K562 (cell line): ENCODE measurements around the gene LSM4. TPM values are rescaled to one million over a fixed set of nuclear protein-coding genes. Genes with fewer than 3 reads are reported as not detected.

Experiments used
- AFF4 ChIP-seq: sonication (generic); formaldehyde crosslinking; IDR thresholded peaks from 2 replicates; pipeline ENCODE4 v1.8.0; 2023; ENCODE audit warnings: mild to moderate bottlenecking, missing genetic modification reagents
- CHCHD3 ChIP-seq: fragments of 250-450 bp; sonication (Bioruptor Pico); IDR thresholded peaks from 2 replicates; pipeline ENCODE4 v2.1.2; 2022; ENCODE audit warnings: mild to moderate bottlenecking
- GTF2A2 ChIP-seq: IDR thresholded peaks from 2 replicates; pipeline ENCODE4 v1.6.1; 2016; ENCODE audit warnings: mild to moderate bottlenecking, missing genetic modification characterization, missing compliant biosample characterization
- HINFP ChIP-seq: fragments of 450-650 bp; conservative IDR thresholded peaks from 2 replicates; pipeline ENCODE4 v1.6.1; 2016; ENCODE audit warnings: missing genetic modification characterization, low read depth, mild to moderate bottlenecking, control low read depth, missing compliant biosample characterization
- JUN ChIP-seq, 2 experiments: sonication (generic) in 1 of 2; formaldehyde crosslinking in 1 of 2; IDR thresholded peaks; 2 replicates each; pipeline versions ENCODE4 v1.6.1 to v1.8.0; 2012 to 2022; ENCODE audit warnings: borderline replicate concordance in 2 of 2, mild to moderate bottlenecking in 2 of 2, improper control_type of control experiment in 1 of 2, low read depth in 1 of 2, low read length in 1 of 2, missing genetic modification reagents in 1 of 2
- NFE2L1 ChIP-seq: fragments of 450-650 bp; IDR thresholded peaks from 2 replicates; pipeline ENCODE4 v1.6.1; 2016; ENCODE audit warnings: missing genetic modification characterization, low read depth, mild to moderate bottlenecking, missing compliant biosample characterization, moderate library complexity, borderline replicate concordance
- PRDM10 ChIP-seq: fragments of 450-650 bp; IDR thresholded peaks from 2 replicates; pipeline ENCODE4 v1.6.1; 2018; ENCODE audit not compliant: partially characterized antibody
- SMARCC2 ChIP-seq: fragments of 450-650 bp; IDR thresholded peaks from 2 replicates; pipeline ENCODE4 v1.6.1; 2017; ENCODE audit warnings: antibody characterized with exemption, moderate library complexity, mild to moderate bottlenecking, low read depth
- SRSF9 ChIP-seq: fragments of 200-400 bp; formaldehyde crosslinking; IDR thresholded peaks from 2 replicates; pipeline ENCODE4 v1.6.1; 2017; ENCODE audit warnings: low read depth, low read length, borderline replicate concordance
- STAG1 ChIP-seq: sonication (generic); formaldehyde crosslinking; IDR thresholded peaks from 2 replicates; pipeline ENCODE4 v1.5.0; 2020; ENCODE audit warnings: missing genetic modification reagents, borderline replicate concordance
- TARDBP ChIP-seq: fragments of 450-650 bp; IDR thresholded peaks from 2 replicates; pipeline ENCODE4 v1.6.1; 2016
- USF1 ChIP-seq: sonication (generic); formaldehyde crosslinking; IDR thresholded peaks from 2 replicates; pipeline ENCODE4 v1.9.0; 2022; ENCODE audit warnings: mild to moderate bottlenecking, missing genetic modification reagents
- ZBTB1 ChIP-seq: sonication (generic); formaldehyde crosslinking; IDR thresholded peaks from 2 replicates; pipeline ENCODE4 v1.8.1; 2023; ENCODE audit warnings: missing genetic modification reagents, low read depth, mild to moderate bottlenecking, borderline replicate concordance
- ZNF3 ChIP-seq: fragments of 250-450 bp; sonication (Bioruptor Pico); IDR thresholded peaks from 2 replicates; pipeline ENCODE4 v1.5.0; 2021; ENCODE audit warnings: mild to moderate bottlenecking, moderate library complexity
- ZNF444 ChIP-seq: fragments of 250-450 bp; sonication (Bioruptor Pico); IDR thresholded peaks from 2 replicates; pipeline ENCODE4 v1.4.0; 2020; ENCODE audit warnings: mild to moderate bottlenecking, moderate library complexity
- ZNF511 ChIP-seq: sonication (generic); formaldehyde crosslinking; IDR thresholded peaks from 2 replicates; pipeline ENCODE4 v1.8.0; 2022; ENCODE audit warnings: mild to moderate bottlenecking, missing genetic modification reagents
- polyA plus RNA-seq, 8 experiments: library from polyadenylated mRNA; depleted of rRNA in 4 of 8; stranded (reverse) in 5 of 8; unstranded in 3 of 8; fragments of >200 nt; fragmentation: Nextera tagmentation in 2 of 8; fragmentation: Illumina TruSeq in 1 of 8; extraction: Ambion mirVana in 2 of 8; extraction: Trizol in 1 of 8; gene quantifications; 2 replicates each; pipeline versions ENCODE4 v1.2.1 to v1.2.3, GENCODE V29; 2011 to 2014; ENCODE audit warnings: inconsistent platforms in 1 of 8, missing spikeins in 1 of 8
- total RNA-seq, 7 experiments: library from RNA; depleted of rRNA in 6 of 7; stranded (reverse); fragments of >200 nt in 6 of 7; fragmentation: Illumina TruSeq in 2 of 7; extraction: Trizol in 2 of 7; gene quantifications; 2 replicates each; pipeline versions ENCODE4 v1.2.1 to v1.2.3, GENCODE V29; 2011 to 2021; ENCODE audit warnings: low replicate concordance in 1 of 7

The LSM4 gene
- total and polyA plus RNA-seq, 9 of the 15 experiments (the other 6 are each of a cell fraction or from before 2014, with no cell fraction given): 11.9 to 763 (median 202) TPM

GRCh38 chr19:18282021-18282787 lies 40.7 kb downstream of the LSM4 start (continued):
- TF ChIP-seq JUN (IDR thresholded peaks at IDR 0.05; ENCODE audit: borderline replicate concordance, low read depth, low read length) (no peak), JUN (CRISPR knock-in tag; IDR thresholded peaks at IDR 0.05; ENCODE audit: borderline replicate concordance) (no peak), STAG1 (no peak), USF1 (CRISPR knock-in tag) (no peak), ZNF3 (CRISPR knock-in tag) (no peak), ZNF444 (CRISPR knock-in tag) (peak; percentile 45; the same call in 1 of the 2 replicates), PRDM10 (no peak), NFE2L1 (tag) (no peak), ZBTB1 (CRISPR knock-in tag) (no peak), GTF2A2 (tag) (0 out of 2 replicates have a peak, but pooled peaks have one; percentile 0), ZNF511 (no peak), AFF4 (CRISPR knock-in tag) (no peak; the same call in 1 of the 2 replicates), SMARCC2 (no peak), HINFP (tag) (no peak), CHCHD3 (CRISPR knock-in tag) (no peak), TARDBP (no peak), SRSF9 (no peak)
